Activated CD4-positive, alpha-beta T cell treated with anti-CD3 and anti-CD28 coated beads for 36 hours (primary cell): ENCODE data around the gene SLC24A3. TPM values are rescaled to one million over a fixed set of nuclear protein-coding genes. Genes with fewer than 3 reads are reported as not detected.

ENCODE experiments used
- ATAC-seq: fragments of 200-7000 bp; cut with Tn5 transposase; one replicate; pipeline ENCODE4 v1.10.0; 2021; ENCODE audit warnings: mild to moderate bottlenecking, moderate library complexity
- CTCF ChIA-PET: fragments of 350-600 bp; sonication (Branson Sonifier 250); formaldehyde crosslinking; loops from one replicate; lab custom pipeline; 2021; ENCODE audit warnings: antibody characterized with exemption; lab: Charles Lee
- POLR2A ChIA-PET: fragments of 350-600 bp; sonication (Branson Sonifier 250); formaldehyde crosslinking; loops from one replicate; lab custom pipeline; 2021; ENCODE audit warnings: antibody characterized with exemption, inconsistent platforms; lab: Charles Lee
- DNase-seq: peaks from one replicate; pipeline ENCODE4 v3.0.0-alpha.2; 2020
- H3K27ac Mint-ChIP-seq: one replicate; pipeline ENCODE4 v1.8.0; 2021; ENCODE audit warnings: mixed read lengths
- H3K27me3 Mint-ChIP-seq: one replicate; pipeline ENCODE4 v1.8.0; 2021; ENCODE audit warnings: mixed read lengths
- H3K36me3 Mint-ChIP-seq: one replicate; pipeline ENCODE4 v1.8.0; 2021; ENCODE audit warnings: low read depth, mixed read lengths
- H3K4me1 Mint-ChIP-seq: one replicate; pipeline ENCODE4 v1.8.0; 2021; ENCODE audit warnings: mixed read lengths
- H3K4me3 Mint-ChIP-seq: one replicate; pipeline ENCODE4 v1.8.0; 2021; ENCODE audit warnings: mild to moderate bottlenecking, moderate library complexity, mixed read lengths
- H3K9me3 Mint-ChIP-seq: one replicate; pipeline ENCODE4 v1.8.0; 2021; ENCODE audit warnings: low read depth, mixed read lengths
- intact Hi-C, 2 experiments: fragments of 100-400 bp; cut with DNase I in 1 of 2; cut with micrococcal nuclease in 1 of 2; formaldehyde crosslinking; loops; one replicate each; pipeline versions ENCODE4 v1.14.2 to v1.15.1; 2022 to 2024; cut with DNase I, micrococcal nuclease
- total RNA-seq, 2 experiments: library from RNA; stranded (reverse); gene quantifications; one replicate each; pipeline ENCODE4 v1.2.3, GENCODE V29; 2021

SLC24A3 gene
- total RNA-seq, 2 experiments from 2014 or later = not detected

- Mint-ChIP-seq H3K4me1 (no peaks in the 10 kb centered on the region), H3K9me3 (peaks cover 4% of the 10 kb centered on the region), H3K36me3 (no peaks in the 10 kb centered on the region), H3K27ac (no peak overlapping the region), H3K27me3 (no peaks in the 10 kb centered on the region), H3K4me3 (no peak overlapping the region)
- DNase-seq (no peak), ATAC-seq (no peak)
- ChIA-PET CTCF (interaction anchor here (0.7 kb wide), 1 partner anchor 27 kb away, joined by 3 read pairs; no protein-coding TSS in a partner anchor), POLR2A (no interaction called here)
- intact Hi-C loops = no loop called here
These were observed 192.4 kb downstream of the SLC24A3 start for GRCh38 chr20:19404826-19405225.

GRCh38 chr20:19405958-19406357 lies 193.5 kb downstream of the SLC24A3 start:
- no peaks in the 10 kb centered on the region for H3K4me1 Mint-ChIP-seq
- H3K9me3 Mint-ChIP-seq = no peaks in the 10 kb centered on the region
- no peak overlapping the region for H3K27ac Mint-ChIP-seq
- H3K27me3 Mint-ChIP-seq = no peaks in the 10 kb centered on the region
- ChIA-PET CTCF (no interaction called here), POLR2A (no interaction called here)
- no peak overlapping the region for H3K4me3 Mint-ChIP-seq
- no peak for DNase-seq
- no peaks in the 10 kb centered on the region for H3K36me3 Mint-ChIP-seq
- intact Hi-C loops = no loop called here
- no peak for ATAC-seq

GRCh38 chr20:19406381-19406780 lies 193.9 kb downstream of the SLC24A3 start:
- no peaks in the 10 kb centered on the region for H3K4me1 Mint-ChIP-seq
- no peaks in the 10 kb centered on the region for H3K9me3 Mint-ChIP-seq
- CTCF ChIA-PET = no interaction called here
- H3K27ac Mint-ChIP-seq = no peak overlapping the region
- ATAC-seq (no peak), DNase-seq (no peak)
- no peaks in the 10 kb centered on the region for H3K27me3 Mint-ChIP-seq
- POLR2A ChIA-PET = no interaction called here
- no peaks in the 10 kb centered on the region for H3K36me3 Mint-ChIP-seq
- intact Hi-C loops = no loop called here
- H3K4me3 Mint-ChIP-seq = no peak overlapping the region

GRCh38 chr20:19407196-19407595 lies 194.8 kb downstream of the SLC24A3 start:
- intact Hi-C loops = no loop called here

GRCh38 chr20:19407736-19408135 lies 195.3 kb downstream of the SLC24A3 start:
- no peak for ATAC-seq
- no peak for DNase-seq
- Mint-ChIP-seq H3K9me3 (no peaks in the 10 kb centered on the region), H3K27me3 (peaks cover 3% of the 10 kb centered on the region), H3K36me3 (no peaks in the 10 kb centered on the region), H3K4me1 (no peaks in the 10 kb centered on the region), H3K27ac (no peak overlapping the region), H3K4me3 (no peak overlapping the region)
- ChIA-PET POLR2A (no interaction called here), CTCF (no interaction called here)
- intact Hi-C loops = no loop called here

More at GRCh38 chr20:19407196-19407595, 194.8 kb downstream of the SLC24A3 start:
- H3K27ac Mint-ChIP-seq = no peak overlapping the region
- CTCF ChIA-PET = no interaction called here
- H3K4me1 Mint-ChIP-seq = no peaks in the 10 kb centered on the region
- POLR2A ChIA-PET = no interaction called here
- H3K4me3 Mint-ChIP-seq = no peak overlapping the region
- H3K36me3 Mint-ChIP-seq = no peaks in the 10 kb centered on the region
- ATAC-seq = no peak
- peaks cover 1% of the 10 kb centered on the region for H3K27me3 Mint-ChIP-seq
- no peaks in the 10 kb centered on the region for H3K9me3 Mint-ChIP-seq
- no peak for DNase-seq

- ChIA-PET CTCF (no interaction called here), POLR2A (no interaction called here)
- intact Hi-C loops = no loop called here
- Mint-ChIP-seq H3K36me3 (no peaks in the 10 kb centered on the region), H3K27me3 (peaks cover 3% of the 10 kb centered on the region), H3K4me1 (no peaks in the 10 kb centered on the region), H3K9me3 (peaks cover 2% of the 10 kb centered on the region), H3K4me3 (no peak overlapping the region), H3K27ac (no peak overlapping the region)
- ATAC-seq = no peak
- DNase-seq = no peak
These were observed 196.5 kb downstream of the SLC24A3 start for GRCh38 chr20:19408971-19409370.

GRCh38 chr20:19411811-19412210 lies 199.4 kb downstream of the SLC24A3 start:
- Mint-ChIP-seq H3K27ac (no peak overlapping the region), H3K36me3 (no peaks in the 10 kb centered on the region), H3K4me3 (no peak overlapping the region), H3K4me1 (no peaks in the 10 kb centered on the region), H3K9me3 (peaks cover 2% of the 10 kb centered on the region), H3K27me3 (peaks cover 3% of the 10 kb centered on the region)
- DNase-seq (no peak), ATAC-seq (no peak)
- ChIA-PET POLR2A (no interaction called here), CTCF (no interaction called here)
- intact Hi-C loops = no loop called here

- H3K27me3 Mint-ChIP-seq = peaks cover 3% of the 10 kb centered on the region
- ATAC-seq = no peak
- H3K27ac Mint-ChIP-seq = no peak overlapping the region
- H3K36me3 Mint-ChIP-seq = no peaks in the 10 kb centered on the region
- CTCF ChIA-PET = no interaction called here
- DNase-seq = no peak
- H3K4me1 Mint-ChIP-seq = no peaks in the 10 kb centered on the region
- POLR2A ChIA-PET = no interaction called here
- H3K4me3 Mint-ChIP-seq = no peak overlapping the region
- peaks cover 2% of the 10 kb centered on the region for H3K9me3 Mint-ChIP-seq
- intact Hi-C loops = no loop called here
These were observed 199.8 kb downstream of the SLC24A3 start for GRCh38 chr20:19412254-19412653.

- no peaks in the 10 kb centered on the region for H3K4me1 Mint-ChIP-seq
- intact Hi-C loops = no loop called here
- peaks cover 3% of the 10 kb centered on the region for H3K27me3 Mint-ChIP-seq
- no peak overlapping the region for H3K4me3 Mint-ChIP-seq
- H3K36me3 Mint-ChIP-seq = no peaks in the 10 kb centered on the region
- H3K9me3 Mint-ChIP-seq = peaks cover 3% of the 10 kb centered on the region
- ChIA-PET POLR2A (no interaction called here), CTCF (no interaction called here)
- ATAC-seq = no peak
- DNase-seq = no peak
- H3K27ac Mint-ChIP-seq = no peak overlapping the region
These were observed 202.2 kb downstream of the SLC24A3 start for GRCh38 chr20:19414600-19414999.

GRCh38 chr20:19415786-19416185 lies 203.3 kb downstream of the SLC24A3 start:
- intact Hi-C loops = no loop called here
- POLR2A ChIA-PET = no interaction called here
- Mint-ChIP-seq H3K36me3 (no peaks in the 10 kb centered on the region), H3K27me3 (peaks cover 3% of the 10 kb centered on the region), H3K4me3 (no peak overlapping the region), H3K4me1 (no peaks in the 10 kb centered on the region), H3K27ac (no peak overlapping the region), H3K9me3 (peaks cover 3% of the 10 kb centered on the region)
- no peak for DNase-seq
- CTCF ChIA-PET = no interaction called here
- no peak for ATAC-seq

- DNase-seq (no peak), ATAC-seq (no peak)
- Mint-ChIP-seq H3K4me1 (no peaks in the 10 kb centered on the region), H3K9me3 (peaks cover 6% of the 10 kb centered on the region), H3K4me3 (no peak overlapping the region), H3K36me3 (no peaks in the 10 kb centered on the region), H3K27me3 (peaks cover 3% of the 10 kb centered on the region), H3K27ac (no peak overlapping the region)
- intact Hi-C loops = no loop called here
- CTCF ChIA-PET = no interaction called here
- POLR2A ChIA-PET = no interaction called here
These were observed 204.2 kb downstream of the SLC24A3 start for GRCh38 chr20:19416627-19417026.

- no peak overlapping the region for H3K27ac Mint-ChIP-seq
- H3K4me3 Mint-ChIP-seq = no peak overlapping the region
- no peaks in the 10 kb centered on the region for H3K4me1 Mint-ChIP-seq
- no peak for DNase-seq
- intact Hi-C loops = no loop called here
- H3K36me3 Mint-ChIP-seq = no peaks in the 10 kb centered on the region
- ATAC-seq = no peak
- ChIA-PET POLR2A (no interaction called here), CTCF (no interaction called here)
- no peaks in the 10 kb centered on the region for H3K27me3 Mint-ChIP-seq
- peaks cover 4% of the 10 kb centered on the region for H3K9me3 Mint-ChIP-seq
These were observed 207.0 kb downstream of the SLC24A3 start for GRCh38 chr20:19419396-19419795.
